Fibroblast of peridontal ligament (primary cell): ENCODE results near the gene CEBPZOS.

Experiments
- DNase-seq: peaks from one replicate; pipeline ENCODE4 v3.0.0-alpha.2; 2010; ENCODE audit errors: extremely low read depth

CEBPZOS gene

DNA sequence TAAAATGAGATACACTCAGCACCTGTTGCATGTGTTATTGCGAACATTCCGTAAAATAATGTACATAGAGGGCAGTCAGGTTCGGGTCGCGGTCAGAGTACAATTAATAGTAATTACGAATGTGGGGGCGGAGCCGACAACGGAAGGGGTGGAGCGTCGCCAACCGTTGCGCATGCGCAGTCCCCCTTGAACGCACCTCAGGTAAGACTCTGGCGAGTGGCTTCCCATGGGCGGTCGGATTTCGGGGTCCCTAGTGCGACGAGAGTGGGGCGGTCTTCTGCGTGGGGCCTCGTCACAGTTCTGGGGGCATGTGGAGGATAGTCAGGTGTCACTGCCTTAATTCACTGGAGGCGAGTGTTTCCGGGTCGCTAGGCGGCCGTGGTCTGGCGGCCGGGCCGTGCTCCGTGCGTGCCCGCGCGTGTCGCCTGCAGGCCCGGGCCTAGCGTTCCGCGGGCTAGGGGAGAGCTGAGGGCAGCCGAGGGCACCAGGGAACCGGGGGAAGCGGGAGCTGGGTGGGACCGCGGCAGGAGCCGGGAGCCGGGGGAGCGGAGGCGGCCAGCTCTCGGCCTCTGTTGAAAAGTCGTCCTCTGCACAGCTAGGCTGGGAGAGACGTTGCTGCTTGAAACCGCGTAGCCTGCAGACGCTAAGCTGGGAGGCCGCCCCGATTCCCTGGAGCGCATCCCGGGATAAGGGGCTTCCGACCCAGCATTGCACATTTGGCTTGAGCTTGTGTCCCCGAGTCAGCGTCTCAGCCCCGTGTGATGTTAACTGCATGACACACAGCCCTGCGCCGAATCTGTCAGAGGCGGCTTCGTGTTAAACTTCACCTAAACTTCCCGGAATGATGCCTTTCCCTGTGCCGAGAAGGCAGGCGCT lies at the start of gene CEBPZOS:
CEBPZOS (plus strand) TSS at position 177 of the 876 bp plus-strand sequence. CDS start 3,209 bp downstream, outside the sequence.
- DNase-seq, result peak; percentile 81

DNA sequence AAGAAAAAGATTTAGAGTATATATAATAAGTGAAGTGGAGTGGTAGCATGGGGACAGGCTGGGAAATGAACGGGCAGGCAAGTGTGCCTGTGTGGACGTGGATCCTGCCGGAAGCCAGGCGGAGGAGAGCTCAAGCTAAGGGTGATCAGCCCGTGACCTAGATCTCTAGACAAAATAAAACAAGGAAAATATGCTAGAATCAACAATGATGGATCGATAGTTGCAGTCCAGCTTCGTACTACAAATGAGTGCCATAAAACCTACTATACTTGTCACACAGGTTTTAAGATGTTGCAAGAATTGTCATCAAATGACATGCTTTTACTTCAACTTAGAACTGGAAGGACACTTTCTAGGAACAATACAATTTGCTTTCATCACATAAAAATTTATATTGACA lies 48.0 kb upstream of the CEBPZOS start:
- no peak for DNase-seq

DNA sequence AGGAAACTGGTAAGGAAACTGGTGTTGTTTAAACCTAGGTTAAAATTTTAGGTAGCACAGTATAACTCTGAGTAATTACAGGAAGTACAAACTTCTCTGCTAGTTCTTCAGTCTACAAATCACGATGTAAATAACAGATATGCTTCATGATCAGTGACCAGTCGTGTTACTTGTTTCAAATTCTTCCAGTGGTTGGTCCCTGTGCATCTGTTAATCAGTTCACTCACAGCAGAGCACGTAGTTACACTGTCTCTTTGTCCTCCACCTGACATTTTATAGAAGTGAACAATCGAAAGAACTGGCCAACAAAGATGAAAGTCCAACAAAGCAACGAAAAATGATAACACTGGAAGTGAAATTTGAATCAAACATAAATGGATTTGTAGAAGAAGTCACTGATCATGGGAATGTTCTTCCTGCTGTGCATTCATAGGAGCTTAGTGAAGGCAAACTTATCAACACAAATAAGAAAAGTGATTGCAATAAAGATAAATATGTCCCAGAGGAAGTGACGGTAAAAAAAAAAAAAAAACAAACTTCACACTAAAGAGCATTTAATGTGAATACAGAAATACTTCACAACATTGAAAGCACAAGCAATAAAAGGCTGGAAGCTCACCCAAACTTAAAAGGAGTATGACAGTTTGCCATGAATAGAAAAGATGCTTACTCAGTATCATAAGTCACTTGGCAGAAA lies 46.5 kb upstream of the CEBPZOS start:
- DNase-seq, result no peak

DNA sequence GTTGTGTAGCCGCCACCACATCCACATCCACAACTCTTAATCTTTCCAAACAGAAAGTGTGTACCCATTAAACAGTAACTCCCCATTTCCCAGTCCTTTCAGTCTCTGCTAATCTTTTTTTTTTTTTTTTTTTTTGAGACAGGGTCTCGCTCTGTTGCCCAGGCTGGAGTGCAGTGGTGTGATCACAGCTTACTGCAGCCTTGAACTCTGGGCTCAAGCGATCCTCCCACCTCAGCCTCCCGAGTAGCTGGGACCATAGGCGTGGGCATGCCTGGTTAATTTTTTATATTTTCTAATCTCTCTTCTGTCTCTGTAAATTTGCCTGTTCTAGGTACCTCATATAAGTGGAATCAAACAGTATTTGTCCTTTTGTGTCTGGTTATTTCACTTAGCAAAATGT lies 43.1 kb upstream of the CEBPZOS start:
- DNase-seq, result no peak

DNA sequence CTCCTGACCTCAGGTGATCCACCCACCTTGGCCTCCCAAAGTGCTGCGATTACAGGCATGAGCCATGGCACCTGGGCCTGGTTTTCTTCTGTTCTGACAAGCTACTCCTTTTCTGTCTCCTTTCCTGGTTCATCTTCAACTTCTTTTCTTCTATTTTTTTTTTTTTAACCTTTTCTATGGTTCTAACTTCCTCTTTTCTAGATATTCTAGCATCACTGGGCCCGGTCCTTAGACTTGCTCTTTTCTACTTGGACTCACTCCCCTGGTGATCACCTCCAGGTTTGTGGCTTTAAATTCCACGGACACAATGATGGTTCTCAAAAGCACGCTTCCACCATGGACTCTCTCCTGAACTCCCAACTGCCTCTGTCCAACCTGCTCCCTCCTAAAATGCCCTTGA lies 41.5 kb upstream of the CEBPZOS start:
- no peak for DNase-seq

DNA sequence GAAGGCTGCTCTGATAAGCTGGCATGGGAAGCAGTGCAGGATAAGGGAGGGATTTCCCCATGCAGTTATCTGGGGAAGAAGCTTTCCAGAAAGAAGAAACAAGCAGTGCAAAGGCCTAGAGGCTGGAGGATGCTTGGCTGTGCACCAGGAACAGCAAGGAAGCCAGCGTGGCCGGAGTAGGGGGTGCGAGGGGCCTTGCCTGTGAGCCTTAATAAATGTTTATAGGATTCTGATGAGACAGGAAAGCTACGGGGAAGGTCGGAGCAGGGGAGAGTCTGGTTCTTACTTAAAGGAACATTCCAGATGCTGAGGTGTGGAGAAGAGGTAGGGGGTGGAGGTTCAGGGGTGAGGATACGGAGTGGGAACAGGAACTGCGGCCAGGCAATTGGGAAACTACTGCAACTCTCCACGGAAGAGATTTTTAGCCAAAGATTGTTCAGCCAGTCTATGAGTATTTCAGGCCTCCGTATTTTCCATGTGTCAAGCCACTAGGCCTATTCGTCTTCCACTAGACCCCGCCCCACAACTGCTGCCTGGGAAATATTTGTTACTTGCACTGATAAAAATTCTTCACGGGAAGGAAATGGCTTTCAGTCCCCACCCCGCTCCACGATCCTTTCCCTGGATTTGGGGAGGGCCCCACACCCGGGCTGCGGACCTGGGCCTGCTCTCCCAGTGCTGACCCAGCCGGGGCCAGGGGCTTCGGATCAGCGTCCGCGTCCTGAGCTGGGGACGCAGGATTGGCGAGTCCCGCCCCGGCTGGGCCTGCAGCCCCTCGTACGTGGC lies 40.0 kb upstream of the CEBPZOS start:
- peak; percentile 60 for DNase-seq

DNA sequence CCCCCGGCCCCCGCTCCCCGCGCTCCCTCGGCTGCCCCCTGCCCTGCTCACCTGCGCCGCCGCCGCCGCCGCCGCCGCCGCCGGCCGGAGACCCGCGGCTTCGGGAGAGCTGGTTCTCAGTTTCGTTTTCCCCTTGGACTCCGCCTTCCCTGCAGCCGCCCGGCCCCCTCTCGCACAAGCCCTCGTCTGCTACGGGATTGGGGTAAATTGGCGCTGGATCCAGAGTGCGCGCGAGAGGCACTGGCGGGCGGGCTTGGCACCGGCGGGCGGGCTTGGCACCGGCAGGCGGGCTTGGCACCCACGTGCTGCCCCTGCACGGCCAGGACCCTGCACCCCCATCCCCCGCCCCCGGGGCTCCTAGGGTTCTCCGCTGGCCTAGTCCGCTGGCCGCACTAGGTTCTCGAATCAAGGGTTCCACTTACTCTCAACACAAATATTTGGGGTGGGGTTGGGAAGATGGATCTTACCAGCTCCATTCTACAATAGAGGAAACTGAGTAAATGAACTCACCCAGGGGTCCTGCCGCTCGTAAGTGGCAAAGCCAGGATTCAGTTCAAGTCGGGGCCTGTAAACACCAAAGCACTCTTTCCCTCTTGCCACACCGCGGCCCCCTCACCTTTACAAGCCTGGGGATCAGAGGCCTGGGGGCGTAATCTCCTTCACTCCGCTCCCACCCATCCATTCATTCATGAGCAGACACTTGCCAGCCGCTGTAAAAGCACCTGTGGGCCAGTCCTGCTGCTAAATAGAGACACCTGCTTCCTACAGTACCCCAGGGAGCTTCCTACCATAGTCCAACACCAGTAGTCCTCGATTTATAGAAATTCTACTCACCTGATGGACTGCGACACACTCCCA lies 39.2 kb upstream of the CEBPZOS start, which contains the start of gene EIF2AK2:
EIF2AK2 (minus strand) TSS at position 124 of the 858 bp plus-strand sequence. CDS start 9,174 bp downstream, outside the sequence.
- DNase-seq, result peak; percentile 82

DNA sequence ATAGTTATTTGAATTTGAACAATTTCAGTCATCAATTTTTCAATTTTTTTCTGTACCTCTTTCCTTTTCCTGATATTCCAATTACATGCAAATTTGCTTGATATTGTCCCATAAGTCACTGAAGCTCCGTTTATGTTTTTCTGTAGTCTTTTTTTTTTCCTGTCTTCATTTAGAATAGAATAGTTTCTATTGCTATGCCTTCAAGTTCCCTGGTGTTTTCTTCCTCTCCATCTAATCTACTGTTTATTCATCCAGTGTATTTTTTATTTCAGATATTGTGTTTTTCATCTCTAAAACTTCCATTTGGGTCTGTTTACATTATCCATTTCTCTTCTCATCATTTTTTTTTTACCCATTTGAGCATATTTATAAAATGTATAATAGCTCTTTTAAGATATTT lies 31.5 kb upstream of the CEBPZOS start:
- DNase-seq, result no peak

DNA sequence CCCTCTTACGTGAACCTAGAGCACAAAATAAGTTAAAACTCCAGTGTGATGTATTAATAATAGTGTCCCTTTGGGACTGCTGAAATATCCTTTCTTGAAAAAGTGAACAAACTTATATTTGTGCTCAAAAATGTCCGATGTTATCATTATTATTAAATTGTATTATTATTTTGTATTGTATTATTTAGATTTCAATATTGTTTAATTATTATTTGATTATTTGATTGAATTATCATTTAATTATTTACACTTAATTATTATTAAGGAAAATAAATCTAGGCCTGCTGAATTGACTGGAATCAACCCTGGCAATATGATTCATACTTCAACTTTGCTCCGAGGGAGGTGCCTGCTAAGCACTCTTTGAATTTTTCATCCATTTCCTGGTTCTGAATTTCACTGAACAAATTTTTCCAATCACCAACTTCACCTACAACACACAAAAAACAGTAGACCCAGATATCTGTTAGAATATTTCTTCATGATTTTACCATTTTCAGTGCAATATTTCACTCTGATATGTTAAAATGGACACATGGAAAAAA lies 28.6 kb upstream of the CEBPZOS start:
- DNase-seq, result no peak

DNA sequence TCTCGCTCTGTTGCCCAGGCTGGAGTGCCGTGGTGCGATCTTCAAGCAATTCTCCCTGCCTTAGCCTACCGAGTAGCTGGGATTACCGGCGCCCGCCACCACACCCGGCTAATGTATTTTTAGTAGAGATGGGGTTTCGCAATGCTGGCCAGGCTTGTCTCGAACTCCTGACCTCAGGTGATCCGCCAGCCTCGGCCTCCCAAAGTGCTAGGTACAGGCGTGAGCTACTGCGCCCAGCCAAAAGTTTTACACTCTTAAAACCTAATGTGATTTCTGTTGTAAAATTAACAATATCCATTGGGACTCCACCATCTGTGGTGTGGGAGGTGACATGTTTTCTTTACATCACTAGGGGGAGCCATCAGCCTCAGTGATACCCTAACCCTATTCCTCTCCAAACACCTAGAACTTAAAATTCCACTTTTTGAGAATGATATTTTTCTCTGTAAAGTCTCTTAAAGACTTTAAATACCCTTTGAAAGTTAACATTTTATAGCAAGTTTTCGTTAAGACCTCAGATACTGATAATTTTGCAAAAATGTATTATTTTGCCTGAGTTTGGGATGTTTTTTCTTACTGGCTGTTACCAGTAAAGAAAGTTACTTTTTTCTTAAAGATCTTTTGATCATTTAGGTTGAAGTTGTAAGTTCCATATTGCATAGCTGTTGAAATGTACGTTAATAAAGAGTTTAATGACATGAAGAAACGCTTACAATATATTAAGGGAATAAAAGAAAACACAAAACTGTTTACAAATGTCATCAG lies 27.9 kb upstream of the CEBPZOS start:
- peak; percentile 61 for DNase-seq

DNA sequence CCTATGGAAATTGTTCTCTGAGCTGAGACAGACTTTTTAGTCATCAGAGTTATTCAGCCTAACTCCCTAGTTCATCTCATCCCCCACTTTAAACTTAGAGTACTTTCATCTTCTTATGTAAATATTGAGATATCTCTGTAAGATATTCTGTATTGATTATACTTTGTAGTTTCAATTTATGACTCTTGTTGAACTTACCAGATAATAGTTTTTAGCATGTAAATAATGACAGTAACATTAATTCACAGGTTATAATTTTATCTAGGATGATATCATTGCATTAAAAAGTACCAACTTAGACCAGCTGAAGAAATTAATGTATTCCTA lies 24.7 kb upstream of the CEBPZOS start:
- DNase-seq, result no peak

DNA sequence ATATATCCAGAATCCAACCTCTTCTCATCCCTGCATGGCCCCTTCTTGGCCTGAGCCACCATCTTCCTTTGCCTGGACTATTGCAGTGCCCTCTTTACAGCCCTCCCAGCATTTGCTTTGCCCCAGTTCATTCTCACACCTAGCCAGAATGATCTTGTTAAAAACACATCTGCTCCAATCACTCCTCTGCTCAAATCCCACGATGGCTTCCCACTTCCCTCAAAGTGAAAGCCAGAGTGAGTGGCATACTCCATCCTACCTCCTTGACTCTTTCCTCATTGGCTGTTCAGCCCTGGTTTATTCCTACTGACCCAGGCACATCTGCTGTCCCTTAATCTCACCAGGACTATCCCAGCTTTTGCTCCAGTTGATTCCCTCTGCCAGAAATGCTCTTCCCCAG lies 22.6 kb upstream of the CEBPZOS start:
- DNase-seq, result no peak

DNA sequence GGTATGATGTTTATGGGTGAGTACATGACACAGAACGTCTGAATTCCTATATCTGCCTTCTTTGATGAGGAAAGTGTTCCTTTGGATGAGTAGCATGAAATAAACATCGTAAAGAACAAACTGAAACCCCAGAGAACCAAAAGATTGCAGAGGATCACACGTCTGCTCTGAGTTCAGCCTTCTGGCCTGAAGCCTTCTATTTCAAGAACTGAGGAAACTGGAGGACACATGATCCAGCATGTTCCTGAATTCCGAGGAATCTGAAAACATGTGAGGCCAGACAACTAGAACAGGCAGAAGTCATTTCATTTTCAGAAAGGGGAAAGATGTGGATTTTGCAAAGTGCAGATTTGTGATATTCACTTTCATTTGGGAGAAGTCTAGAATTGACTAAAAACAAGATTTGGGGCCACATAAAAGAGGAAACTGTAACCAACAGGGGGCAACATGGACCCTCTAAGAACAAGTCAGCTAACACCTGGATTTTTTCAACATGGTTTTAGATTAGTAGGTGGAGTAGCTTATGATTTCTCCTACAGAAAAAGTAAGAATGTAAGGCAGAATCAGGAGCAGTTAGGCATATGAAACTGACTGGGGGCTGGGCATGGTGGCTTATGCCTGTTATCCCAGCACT lies 16.2 kb upstream of the CEBPZOS start:
- peak; percentile 64 for DNase-seq

DNA sequence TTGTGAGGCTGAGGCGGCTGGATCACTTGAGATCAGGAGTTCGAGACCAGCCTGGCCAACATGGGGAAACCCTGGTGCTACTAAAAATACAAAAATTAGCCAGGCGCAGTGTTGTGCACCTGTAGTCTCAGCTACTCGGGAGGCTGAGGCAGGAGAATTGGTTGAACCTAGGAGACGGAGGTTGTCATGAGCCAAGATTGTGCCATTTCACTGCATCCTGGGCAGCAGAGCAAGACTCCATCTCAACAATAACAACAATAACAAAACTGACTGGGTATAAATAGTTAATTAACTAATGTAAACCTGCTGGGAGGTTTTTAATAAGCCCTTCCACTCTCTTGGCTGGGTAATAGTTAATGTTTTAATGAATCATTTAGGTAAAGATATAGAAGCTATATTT lies 15.7 kb upstream of the CEBPZOS start:
- DNase-seq, result no peak

DNA sequence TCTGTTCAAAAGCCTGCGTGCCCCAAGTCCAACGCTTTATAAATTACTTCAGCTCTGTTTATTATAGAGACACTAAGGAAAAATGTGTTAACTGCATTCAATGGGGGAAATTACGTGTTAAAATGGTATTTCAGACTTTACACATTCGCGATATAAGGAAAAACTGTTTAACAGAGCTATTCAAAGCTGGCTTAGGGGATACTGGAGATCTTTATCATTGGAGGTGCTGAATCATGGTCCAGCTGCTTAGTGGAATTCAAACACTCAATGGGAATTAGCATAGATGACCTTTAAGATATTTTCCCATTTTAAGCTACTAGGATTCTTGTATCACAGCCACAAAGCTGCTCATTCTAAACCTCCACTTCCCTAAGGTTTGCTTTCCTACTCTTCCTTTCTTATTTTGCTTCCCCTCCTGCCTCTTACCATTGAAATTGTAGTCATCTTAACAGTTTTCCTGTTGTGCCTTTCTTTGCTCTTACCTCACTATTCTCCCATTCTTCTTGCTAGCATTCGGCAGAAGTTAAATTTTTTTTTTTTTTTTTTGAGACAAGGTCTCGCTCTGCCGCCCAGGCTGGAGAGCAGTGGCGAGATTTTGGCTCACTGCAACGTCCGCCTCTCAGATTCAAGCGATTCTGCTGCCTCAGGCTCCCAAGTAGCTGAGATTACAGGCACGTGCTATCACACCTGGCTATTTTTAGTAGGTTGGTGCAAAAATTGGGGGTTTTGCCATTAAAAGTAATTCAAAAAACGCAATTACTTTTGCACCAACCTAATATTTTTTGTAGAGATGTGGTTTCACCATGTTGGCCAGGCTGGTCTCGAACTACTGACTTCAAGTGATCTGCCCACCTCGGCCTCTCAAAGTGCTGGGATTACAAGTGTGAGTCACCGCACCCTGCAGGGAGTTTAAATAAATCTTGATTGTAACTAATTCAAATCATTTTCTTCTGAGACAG lies 14.3 kb upstream of the CEBPZOS start:
- peak; percentile 33 for DNase-seq

DNA sequence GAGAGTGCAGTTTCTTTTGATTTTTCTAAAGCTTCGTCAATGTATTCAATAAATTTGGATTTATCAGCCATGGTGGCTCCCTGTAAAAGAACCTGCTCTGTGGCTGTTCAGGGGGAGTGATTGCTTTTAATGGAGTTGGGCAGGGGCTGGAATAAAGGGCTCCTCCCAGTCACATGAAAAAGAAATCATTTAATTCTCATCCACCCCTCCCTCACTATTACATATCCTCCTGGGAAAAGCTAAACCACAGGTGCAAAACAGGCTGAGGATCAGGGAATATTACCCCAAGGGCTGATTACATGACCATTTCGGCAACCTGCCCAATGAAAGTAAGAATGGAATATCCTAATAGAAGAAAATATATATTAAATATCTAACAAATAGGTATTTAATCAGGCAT lies 7.7 kb upstream of the CEBPZOS start, which contains the start of gene SULT6B1:
SULT6B1 (minus strand) TSS at position 101 of the 400 bp plus-strand sequence; CDS start at position 71, 30 bp downstream.
- DNase-seq, result no peak

DNA sequence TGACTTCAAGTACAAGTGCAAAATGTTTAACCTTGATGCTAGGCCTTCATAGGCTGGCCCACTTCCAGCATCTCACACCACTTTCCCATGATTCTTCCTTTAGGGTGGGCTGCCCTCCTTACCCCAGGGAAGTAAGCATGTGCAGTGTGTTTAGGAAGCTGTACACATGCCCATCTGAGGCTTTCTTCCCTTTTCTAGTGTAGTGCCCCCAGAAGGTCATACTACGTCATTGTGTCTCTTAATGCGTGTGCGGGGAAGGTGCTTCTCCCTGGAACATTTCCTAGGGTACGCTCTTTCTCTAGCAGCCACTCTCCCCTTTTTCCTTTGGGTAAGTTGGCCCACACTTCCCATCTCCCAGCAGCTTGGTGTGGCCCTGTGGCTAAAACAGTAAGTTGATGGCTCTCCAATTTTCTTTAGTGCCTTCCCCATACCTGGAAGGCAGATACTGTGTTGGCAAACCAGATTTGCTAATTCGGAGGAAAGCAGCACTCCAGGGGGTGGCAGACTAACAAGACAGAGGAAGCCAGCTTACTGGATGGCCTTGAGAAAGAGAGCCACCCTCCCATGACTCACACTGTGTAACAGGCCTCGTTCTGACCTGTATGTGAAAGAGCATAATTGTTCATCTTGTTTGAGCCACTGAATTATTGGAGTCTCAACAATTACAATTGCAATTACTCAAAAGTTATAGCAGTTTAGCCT lies 6.7 kb upstream of the CEBPZOS start:
- DNase-seq, result peak; percentile 83

DNA sequence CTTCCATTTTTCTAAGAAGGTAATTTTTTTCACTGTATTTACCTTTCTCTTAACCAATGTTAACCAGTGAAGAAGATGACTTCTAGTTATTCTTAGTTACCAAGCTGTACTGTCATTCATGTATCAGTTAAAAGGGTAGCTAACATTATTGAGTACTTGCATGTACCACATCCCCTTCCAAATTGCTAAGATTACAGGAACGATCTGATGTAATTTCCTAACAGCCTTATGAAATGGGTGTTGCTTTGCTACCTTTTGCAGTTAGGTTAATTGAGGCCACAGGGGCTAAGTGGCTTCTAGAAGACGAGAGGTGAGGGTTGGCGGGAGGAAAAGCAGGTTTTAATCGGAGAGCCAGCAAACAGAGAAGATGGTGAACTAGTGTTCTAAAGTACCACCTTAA lies 6.0 kb upstream of the CEBPZOS start:
- DNase-seq, result no peak
